Embryonic facial prominence (tissue), 1 donor: ENCODE measurements around the gene ZNF177.
"Not testable (repeated sequence)": the region's sequence is repeated elsewhere in the genome, so short reads cannot be mapped to it uniquely, and the experiment has no call there.

ENCODE experiments used
- DNase-seq: peaks from one replicate; pipeline ENCODE4 v3.0.0-alpha.2; 2016; ENCODE audit errors: extremely low spot score

ZNF177 gene

DNA sequence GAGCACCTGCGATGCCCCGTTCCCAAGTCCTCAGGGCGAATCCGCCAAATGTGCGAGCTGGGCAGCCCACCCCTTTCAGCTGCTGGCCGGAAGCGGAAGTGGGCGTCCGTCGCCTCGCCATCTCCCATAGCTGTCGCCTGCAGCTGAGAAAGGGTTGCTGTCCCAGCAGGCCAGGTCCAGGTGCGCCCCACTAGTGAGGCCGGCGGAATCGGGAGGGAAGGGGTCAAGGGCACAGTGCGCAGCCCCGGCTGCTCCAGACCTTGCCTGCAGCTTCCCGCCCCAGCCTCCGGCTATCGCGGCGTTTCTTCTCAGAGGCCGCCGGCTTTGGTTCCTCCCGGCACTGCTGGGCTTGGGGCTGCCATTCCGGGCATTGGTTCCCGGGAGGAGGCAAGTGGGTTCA is at the start of gene ZNF177:
Gene ZNF177, plus strand, starts transcription at position 109 of the 400 bp plus-strand sequence. CDS start 15,299 bp downstream, outside the sequence.
- no peak for DNase-seq

GRCh38 chr19:9313756-9314155 is 49.1 kb upstream of the ZNF177 start:
- DNase-seq = no peak

DNA sequence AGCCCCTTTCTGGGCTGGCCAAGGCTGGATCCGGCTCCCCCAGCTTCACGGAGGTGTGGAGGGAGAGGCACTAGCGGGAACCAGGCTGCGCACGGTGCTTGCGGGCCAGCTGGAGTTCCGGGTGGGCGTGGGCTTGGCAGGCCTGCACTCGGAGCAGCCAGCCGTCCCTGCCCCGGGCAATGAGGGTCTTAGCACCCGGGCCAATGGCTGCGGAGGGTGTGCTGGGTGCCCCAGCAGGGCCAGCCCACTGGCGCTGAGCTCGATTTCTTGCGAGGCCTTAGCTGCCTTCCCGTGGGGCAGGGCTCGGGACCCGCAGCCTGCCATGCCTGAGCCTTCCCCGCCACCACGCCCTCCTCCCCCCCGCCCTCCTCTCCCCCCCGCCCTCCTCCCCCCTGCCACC is 41.5 kb upstream of the ZNF177 start:
- no peak for DNase-seq

DNA sequence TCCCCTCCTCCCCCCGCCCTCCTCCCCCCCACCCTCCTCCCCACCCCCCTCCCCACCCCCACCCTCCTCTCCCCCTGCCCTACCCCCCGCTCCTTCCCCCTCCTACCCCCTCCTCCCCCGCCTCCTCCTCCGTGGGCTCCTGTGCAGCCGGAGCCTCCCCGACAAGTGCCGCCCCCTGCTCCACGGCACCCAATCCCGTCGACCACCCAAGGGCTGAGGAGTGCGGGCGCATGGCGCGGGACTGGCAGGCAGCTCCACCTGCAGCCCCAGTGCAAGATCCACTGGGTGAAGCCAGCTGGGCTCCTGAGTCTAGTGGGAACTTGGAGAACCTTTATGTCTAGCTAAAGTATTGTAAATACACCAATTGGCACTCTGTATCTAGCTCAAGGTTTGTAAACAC is 41.1 kb upstream of the ZNF177 start:
- DNase-seq = not testable (repeated sequence)

DNA sequence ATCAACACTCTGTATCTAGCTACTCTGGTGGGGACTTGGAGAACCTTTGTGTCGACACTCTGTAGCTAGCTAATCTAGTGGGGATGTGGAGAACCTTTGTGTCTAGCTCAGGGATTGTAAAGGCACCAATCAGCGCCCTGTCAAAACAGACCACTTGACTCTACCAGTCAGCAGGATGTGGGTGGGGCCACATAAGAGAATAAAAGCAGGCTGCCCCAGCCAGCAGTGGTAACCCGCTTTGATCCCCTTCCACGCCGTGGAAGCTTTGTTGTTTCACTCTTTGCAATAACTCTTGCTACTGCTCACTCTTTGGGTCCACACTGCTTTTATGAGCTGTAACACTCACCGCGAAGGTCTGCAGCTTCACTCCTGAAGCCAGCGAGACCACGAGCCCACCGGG is 40.6 kb upstream of the ZNF177 start:
- not testable (repeated sequence) for DNase-seq

DNA sequence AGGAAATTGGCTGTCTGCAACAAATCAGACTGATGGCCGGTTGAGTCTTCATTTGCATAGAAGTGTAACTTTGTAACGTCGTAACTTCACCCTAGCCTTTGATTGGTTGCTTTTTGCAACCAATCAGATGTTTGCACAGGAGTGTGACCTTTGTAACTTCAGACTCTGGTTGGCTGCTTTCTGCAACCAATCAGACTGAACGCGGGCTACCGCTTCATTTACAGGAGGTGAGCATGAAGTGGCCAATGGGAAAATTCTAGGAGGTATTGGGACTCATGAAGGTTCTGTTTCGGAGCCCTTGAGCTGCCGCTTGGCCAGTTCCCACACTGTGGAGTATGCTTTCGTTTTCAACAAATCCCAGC is 39.3 kb upstream of the ZNF177 start:
- no peak for DNase-seq

GRCh38 chr19:9323919-9324583 is 38.8 kb upstream of the ZNF177 start, which contains the start of gene ZNF559:
TSS of gene ZNF559 (plus strand) at chr19:9324179. CDS start at chr19:9338550, 14,371 bp downstream.
- DNase-seq = peak; percentile 96

DNA sequence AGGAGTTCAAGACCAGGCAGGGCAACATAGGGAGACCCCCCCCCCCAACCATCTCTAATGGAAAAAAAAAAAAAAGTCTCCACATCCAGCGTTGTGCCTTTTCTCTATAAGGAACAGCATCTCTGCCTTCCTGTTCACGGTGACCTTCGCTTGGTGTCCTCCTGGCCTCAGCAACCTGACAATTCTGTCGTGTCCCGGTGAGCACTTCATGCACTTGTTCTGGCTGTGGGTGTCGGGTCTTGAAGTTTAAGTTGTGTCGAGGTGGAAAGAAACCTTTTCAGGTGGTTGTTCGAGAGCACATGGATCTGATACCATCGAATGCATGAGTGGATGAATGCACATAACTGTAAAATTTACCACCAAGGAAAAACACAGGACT is 38.2 kb upstream of the ZNF177 start:
- DNase-seq = no peak

GRCh38 chr19:9329999-9330398 is 32.8 kb upstream of the ZNF177 start:
- DNase-seq = no peak

GRCh38 chr19:9342610-9343304 is 20.1 kb upstream of the ZNF177 start:
- DNase-seq = no peak

GRCh38 chr19:9345005-9345404 is 17.8 kb upstream of the ZNF177 start:
- DNase-seq = no peak

GRCh38 chr19:9348253-9348652 is 14.6 kb upstream of the ZNF177 start:
- DNase-seq = no peak

DNA sequence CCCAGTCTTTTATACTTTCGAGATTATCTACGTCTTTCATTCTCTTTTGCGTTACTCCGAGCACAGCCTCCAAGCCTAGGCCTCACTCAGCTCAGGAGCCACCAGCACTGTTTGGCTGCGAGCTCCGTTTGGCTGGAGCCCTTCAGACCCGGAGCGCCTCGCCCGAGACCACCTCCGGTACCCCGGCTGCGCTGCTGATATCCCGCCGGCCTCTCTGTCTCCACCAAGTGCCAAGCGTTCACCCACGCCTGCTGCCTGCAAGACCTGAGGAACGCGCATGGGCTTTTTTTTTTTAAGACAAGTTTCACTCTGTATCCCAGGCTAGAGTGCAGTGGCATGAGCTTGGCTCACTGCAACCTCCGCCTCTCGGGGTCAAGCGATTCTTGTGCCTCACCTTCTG is 14.1 kb upstream of the ZNF177 start:
- no peak for DNase-seq

DNA sequence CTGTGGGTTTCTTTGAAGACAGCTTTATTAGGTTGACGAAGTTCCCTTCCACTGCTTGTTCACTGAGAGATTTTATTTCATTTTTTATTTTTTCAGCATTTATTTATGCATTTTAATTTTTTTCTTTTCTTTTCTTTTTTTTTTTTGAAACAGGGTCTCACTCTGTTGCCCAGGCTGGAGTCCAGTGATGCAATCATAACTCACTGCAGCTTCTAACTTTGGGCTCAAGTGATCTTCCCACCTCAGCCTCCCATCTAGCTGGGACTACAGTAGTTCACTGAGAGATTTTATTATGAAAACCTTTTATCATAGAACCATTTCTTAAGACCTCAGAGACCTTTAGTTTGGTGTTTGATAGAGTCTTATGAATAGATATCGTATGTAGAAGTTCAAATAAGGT is 10.3 kb upstream of the ZNF177 start:
- DNase-seq = no peak

DNA sequence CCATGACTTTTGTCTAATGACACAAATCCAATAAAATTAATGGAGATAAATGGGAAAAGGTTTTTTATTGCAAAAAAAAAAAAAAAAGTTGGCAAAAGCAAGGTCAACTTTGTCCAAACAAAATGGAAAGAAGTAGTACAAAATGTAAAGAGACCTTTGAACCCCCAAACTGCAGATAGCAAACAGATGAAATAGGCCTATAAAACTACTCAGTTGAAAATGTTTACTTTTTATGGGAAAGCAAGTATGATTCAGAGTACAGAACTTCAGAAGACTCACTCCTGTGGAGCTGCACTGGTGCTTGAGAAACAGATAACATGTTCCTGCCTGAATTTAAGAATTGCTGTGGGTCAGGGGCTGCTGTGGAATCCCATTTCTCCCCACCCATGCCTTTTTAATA is 9.8 kb upstream of the ZNF177 start:
- no peak for DNase-seq

- no peak for DNase-seq
Observed at GRCh38 chr19:9354651-9355050, 8.2 kb upstream of the ZNF177 start.

GRCh38 chr19:9370738-9371619 is 8.2 kb downstream of the ZNF177 start:
- DNase-seq = no peak

DNA sequence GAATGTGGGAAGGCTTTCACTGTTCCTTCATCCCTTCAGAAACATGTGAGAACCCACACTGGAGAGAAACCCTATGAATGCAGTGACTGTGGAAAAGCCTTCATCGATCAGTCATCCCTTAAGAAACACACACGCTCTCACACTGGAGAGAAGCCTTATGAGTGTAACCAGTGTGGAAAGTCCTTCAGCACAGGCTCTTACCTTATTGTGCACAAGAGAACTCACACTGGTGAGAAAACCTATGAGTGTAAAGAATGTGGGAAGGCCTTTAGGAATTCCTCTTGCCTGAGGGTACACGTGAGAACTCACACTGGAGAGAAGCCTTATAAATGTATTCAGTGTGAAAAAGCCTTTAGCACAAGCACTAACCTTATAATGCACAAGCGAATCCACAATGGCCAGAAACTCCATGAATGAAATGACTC is 18.6 kb downstream of the ZNF177 start:
- DNase-seq = no peak

DNA sequence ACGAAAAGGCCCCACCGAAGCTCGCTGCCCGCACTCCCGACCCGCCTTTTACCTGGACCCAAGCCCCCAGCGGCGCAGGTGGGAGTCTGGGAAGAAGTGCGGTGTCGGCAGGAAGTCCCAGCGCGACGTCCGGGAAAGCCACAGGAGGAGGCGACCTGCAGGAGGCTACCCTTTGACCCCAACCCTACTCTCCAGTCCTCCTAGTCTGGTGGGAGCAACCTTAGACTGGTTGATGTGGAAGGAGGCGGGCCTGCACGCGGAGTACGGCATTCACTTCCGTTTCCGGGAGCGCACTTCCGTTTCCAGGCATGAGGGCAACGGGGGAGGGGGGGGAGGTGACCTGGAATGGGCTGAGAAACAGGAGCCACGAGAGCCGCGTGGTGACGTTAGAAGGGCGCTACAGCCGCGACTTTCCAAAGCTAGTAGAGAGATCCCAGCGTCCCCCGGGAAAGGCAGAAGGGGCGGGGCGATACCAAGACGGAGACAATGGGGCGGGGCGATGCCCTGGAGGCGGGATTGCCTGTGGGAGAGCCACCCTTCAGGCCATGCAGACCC is 44.1 kb downstream of the ZNF177 start:
- DNase-seq = peak; percentile 29

DNA sequence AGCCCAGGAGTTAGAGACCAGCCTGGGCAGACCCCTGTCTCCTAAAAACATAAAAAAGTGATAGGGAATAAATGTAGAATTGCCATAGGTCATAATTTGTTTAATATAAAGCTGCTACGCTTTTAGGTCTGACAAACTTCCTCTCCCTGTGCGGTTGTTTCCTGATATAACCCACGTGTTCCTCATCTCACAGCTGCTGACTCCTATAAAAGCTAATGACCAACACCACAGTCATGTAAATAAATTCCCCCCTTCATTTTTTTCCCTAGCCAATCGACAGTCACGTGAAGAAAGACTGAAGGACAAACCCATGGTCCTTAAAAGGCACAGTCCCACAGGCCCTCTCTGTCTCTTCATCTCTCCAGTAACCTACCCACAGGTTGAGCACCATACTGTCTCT is 45.0 kb downstream of the ZNF177 start:
- no peak for DNase-seq

DNA sequence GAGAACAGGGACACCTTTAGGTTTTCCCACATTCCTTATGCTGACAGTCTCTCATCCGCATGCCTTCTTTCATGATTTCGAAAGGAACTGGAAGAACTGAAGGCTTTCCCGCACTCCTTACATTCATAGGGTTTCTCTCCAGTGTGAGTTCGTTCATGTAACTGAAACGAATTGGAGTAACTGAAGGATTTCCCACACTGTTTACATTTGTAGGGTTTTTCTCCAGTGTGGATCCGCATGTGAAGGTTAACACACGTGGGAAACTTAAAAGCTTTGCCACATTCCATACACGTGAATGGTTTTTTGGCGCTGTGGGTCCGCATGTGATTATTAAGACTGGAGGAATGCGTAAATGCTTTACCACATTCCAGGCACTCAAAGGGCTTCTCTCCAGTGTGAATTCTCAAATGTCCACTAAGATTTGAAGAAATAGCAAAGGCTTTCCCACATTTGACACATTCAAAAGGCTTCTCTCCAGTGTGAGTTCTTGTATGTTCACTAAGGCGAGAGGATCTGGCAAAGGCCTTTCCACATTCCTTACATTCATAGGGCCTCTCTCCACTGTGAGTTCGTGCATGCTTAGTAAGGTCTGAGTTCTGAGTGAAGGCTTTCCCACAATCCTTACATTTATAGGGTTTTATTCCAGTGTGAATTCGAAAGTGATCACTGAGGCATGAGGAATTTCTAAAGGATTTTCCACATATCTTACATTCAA is 50.6 kb downstream of the ZNF177 start:
- no peak for DNase-seq

DNA sequence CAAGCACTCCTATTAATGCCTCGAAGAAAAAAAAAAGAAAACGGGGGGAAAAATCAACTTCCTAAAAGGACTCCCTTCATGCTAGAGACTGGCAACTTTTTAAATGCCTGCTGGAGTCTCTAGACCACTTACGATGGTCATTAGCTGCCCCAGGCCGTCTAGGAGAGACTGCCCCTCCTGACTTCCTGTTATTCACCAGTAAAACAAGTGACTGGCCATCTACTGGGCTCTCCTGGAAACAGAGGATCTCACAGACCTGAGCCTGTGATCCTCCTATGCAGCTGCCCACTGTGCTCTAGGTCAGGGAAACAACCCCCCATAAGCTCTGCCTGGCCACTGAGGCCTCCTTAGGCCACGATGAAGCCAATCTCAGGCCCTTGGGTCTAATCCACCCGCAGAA is 65.1 kb downstream of the ZNF177 start:
- DNase-seq = no peak
